ACC112 (cell line): Measurements from ENCODE around the gene DDX31.
A peak's percentile ranks its signal among the peaks of the same experiment; 100 is the strongest.

Experiments used
- H2AFZ ChIP-seq: fragments of 200-600 bp; sonication (generic); one replicate; pipeline ENCODE4 v1.6.0; 2017; ENCODE audit warnings: antibody characterized with exemption, low read length; ENCODE audit not compliant: unreplicated experiment
- H3K27ac ChIP-seq: fragments of 200-600 bp; sonication (generic); 2 replicates; pipeline ENCODE4 v1.5.1; 2014; ENCODE audit warnings: low read depth, mild to moderate bottlenecking, antibody characterized with exemption, low read length, moderate library complexity
- H3K27me3 ChIP-seq: fragments of 200-600 bp; sonication (generic); 2 replicates; pipeline ENCODE4 v1.6.1; 2014; ENCODE audit warnings: mild to moderate bottlenecking, antibody characterized with exemption, low read length, moderate library complexity, mixed read lengths; ENCODE audit not compliant: insufficient read depth
- H3K36me3 ChIP-seq: fragments of 200-600 bp; sonication (generic); 2 replicates; pipeline ENCODE4 v1.6.1; 2016; ENCODE audit warnings: mild to moderate bottlenecking, antibody characterized with exemption, low read length, moderate library complexity, mixed read lengths; ENCODE audit not compliant: insufficient read depth
- H3K4me1 ChIP-seq: fragments of 200-600 bp; sonication (generic); one replicate; pipeline ENCODE4 v1.6.1; 2016; ENCODE audit warnings: low read length, mixed read lengths; ENCODE audit not compliant: insufficient read depth, unreplicated experiment, control insufficient read depth
- H3K4me3 ChIP-seq: fragments of 200-600 bp; sonication (generic); 2 replicates; pipeline ENCODE4 v1.5.1; 2014; ENCODE audit warnings: mild to moderate bottlenecking, low read depth, low read length
- H3K79me2 ChIP-seq: fragments of 200-600 bp; sonication (generic); one replicate; pipeline ENCODE4 v1.6.0; 2016; ENCODE audit warnings: low read length; ENCODE audit not compliant: control insufficient read depth, unreplicated experiment, insufficient read depth

DDX31 gene

DNA sequence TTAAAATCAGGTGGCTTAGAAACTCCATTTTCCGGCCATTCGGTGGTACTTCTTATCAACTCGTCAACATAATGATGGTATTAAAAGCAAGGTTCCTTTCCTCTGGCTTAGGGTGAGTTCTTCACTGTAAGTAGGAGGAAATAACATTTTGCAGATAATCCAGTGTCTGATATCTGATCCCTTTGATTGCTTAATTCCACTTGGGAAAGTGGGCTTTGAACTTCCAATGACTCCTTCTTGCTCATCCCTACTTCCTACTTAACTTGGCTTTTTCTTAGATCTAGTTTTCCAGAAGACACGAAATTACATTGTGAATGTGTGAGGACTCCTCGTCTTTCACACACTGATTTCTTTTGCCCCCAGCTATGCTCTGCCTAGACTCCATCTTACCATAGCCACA is 31.5 kb downstream of the DDX31 start:
- peaks cover 14% of the 10 kb centered on the region for H3K4me1 ChIP-seq
- H3K27me3 ChIP-seq = no peaks in the 10 kb centered on the region
- H3K27ac ChIP-seq = peak overlapping the region; percentile 43; the same call in 1 of the 2 replicates
- H3K4me3 ChIP-seq = no peak overlapping the region
- no peaks in the 10 kb centered on the region for H3K79me2 ChIP-seq
- no peaks in the 10 kb centered on the region for H3K36me3 ChIP-seq
- no peak overlapping the region for H2AFZ ChIP-seq

DNA sequence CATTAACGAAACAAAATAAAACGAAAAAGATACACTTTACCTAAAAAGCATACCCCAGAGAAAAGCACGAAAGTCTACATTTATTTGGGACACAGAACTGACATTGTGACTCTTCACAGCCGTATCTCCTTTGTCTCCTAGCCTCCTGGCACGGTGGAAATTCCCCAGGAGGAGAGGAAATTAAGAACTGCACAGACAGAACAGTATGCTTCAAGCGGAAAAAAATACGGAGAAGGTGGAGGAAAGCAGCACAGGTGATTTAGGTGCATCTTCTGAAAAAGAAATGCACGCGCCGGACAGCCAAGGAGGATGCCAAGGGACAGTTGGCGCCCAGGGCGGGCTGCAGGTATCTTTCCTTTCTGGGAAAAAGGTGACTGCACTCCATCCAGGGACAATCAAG is 32.0 kb downstream of the DDX31 start:
- H3K4me3 ChIP-seq = no peak overlapping the region
- no peaks in the 10 kb centered on the region for H3K79me2 ChIP-seq
- H2AFZ ChIP-seq = no peak overlapping the region
- no peak overlapping the region for H3K27ac ChIP-seq
- no peaks in the 10 kb centered on the region for H3K36me3 ChIP-seq
- H3K27me3 ChIP-seq = no peaks in the 10 kb centered on the region
- H3K4me1 ChIP-seq = peaks cover 14% of the 10 kb centered on the region

GRCh38 chr9:132637351-132637750 is 32.4 kb downstream of the DDX31 start:
- H3K27ac ChIP-seq = no peak overlapping the region
- no peaks in the 10 kb centered on the region for H3K79me2 ChIP-seq
- H3K4me1 ChIP-seq = peaks cover 14% of the 10 kb centered on the region
- H3K36me3 ChIP-seq = no peaks in the 10 kb centered on the region
- H3K27me3 ChIP-seq = no peaks in the 10 kb centered on the region
- no peak overlapping the region for H3K4me3 ChIP-seq
- no peak overlapping the region for H2AFZ ChIP-seq

DNA sequence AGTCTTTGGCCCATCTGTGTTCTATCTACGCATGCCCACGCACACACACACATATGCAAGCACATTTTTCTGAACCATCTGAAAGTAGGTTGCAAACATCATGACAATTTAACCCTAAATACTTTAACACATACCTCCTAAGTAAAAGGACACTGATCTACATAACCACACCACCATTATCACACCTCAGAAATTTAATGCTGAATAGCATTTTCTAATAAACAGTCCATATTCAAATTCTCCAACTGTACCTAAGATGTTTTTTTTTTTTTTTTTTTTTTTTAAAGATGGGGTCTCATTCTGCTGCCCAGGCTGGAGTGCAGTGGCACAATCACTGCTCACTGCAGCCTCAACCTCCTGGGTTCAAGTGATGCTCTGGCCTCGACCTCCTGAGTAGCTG is 35.5 kb downstream of the DDX31 start:
- peaks cover 25% of the 10 kb centered on the region for H3K4me1 ChIP-seq
- H2AFZ ChIP-seq = no peak overlapping the region
- H3K27ac ChIP-seq = no peak overlapping the region
- H3K27me3 ChIP-seq = no peaks in the 10 kb centered on the region
- H3K79me2 ChIP-seq = no peaks in the 10 kb centered on the region
- H3K36me3 ChIP-seq = peaks cover 15% of the 10 kb centered on the region; the same call in 1 of the 2 replicates
- no peak overlapping the region for H3K4me3 ChIP-seq

DNA sequence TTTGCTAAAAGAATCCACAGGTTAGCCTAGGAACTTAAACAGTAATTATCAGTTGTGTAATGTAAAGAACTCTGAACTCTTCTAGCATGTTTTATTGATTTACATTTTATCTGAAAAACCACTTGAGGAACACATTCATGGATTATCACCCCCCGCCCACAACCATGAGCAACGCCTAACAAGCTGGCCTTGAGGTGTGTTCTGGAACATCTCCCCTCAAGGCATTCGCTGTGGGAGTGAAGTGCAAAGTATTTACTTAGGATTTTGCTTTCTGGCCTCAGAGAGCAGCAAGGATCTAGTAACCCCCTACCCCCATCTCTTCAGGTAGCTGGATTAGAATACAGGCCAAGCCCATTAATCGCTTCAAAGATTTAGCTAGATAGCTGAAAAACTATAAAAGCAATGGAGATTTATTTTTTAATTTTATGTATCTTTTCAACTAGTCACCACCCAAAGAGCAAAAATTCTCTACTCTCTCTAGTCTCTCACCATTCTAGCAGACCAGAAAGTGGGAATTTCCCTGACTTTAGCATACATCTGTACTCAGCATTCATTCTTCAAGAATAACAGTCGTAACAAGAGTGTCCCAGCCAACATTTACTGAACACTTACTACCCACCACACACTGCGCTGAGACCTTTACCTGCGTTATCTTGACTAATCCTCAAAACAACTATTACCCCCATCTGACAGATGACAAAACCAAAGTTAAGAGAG is 37.2 kb downstream of the DDX31 start:
- Histone ChIP-seq H3K27me3 (no peaks in the 10 kb centered on the region), H2AFZ (no peak overlapping the region), H3K79me2 (no peaks in the 10 kb centered on the region), H3K36me3 (peaks cover 23% of the 10 kb centered on the region), H3K4me1 (peaks cover 11% of the 10 kb centered on the region), H3K4me3 (no peak overlapping the region), H3K27ac (no peak overlapping the region)

DNA sequence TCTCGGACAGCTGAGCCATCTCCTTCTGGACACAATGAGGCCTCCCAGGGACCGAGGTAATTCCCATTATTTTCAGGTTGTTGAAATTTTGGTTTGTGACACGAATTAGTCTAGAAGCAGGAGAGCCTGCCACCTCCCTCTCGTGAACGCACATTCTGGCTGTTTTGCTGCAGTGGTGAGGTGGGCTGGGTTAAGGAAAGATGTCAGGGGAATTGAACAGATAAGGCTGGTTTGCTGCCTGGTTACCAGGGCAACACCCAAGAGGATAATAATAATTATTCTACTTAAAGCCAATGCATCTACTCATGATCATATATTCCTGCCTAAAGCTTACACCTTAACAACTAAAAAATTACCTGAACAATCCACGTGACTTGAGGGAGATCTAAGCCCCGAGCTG is 38.1 kb downstream of the DDX31 start:
- Histone ChIP-seq H3K27ac (peak overlapping the region; percentile 67; the same call in 1 of the 2 replicates), H3K27me3 (no peaks in the 10 kb centered on the region), H2AFZ (no peak overlapping the region), H3K36me3 (peaks cover 29% of the 10 kb centered on the region), H3K4me3 (no peak overlapping the region; the same call in 1 of the 2 replicates), H3K79me2 (no peaks in the 10 kb centered on the region), H3K4me1 (peaks cover 11% of the 10 kb centered on the region)

- H3K4me1 ChIP-seq = peaks cover 11% of the 10 kb centered on the region
- H3K79me2 ChIP-seq = no peaks in the 10 kb centered on the region
- no peaks in the 10 kb centered on the region for H3K27me3 ChIP-seq
- no peak overlapping the region; the same call in 1 of the 2 replicates for H3K4me3 ChIP-seq
- H3K27ac ChIP-seq = peak overlapping the region; percentile 67; the same call in 1 of the 2 replicates
- peaks cover 30% of the 10 kb centered on the region for H3K36me3 ChIP-seq
- no peak overlapping the region for H2AFZ ChIP-seq
Observed at GRCh38 chr9:132631280-132631679, 38.5 kb downstream of the DDX31 start.

DNA sequence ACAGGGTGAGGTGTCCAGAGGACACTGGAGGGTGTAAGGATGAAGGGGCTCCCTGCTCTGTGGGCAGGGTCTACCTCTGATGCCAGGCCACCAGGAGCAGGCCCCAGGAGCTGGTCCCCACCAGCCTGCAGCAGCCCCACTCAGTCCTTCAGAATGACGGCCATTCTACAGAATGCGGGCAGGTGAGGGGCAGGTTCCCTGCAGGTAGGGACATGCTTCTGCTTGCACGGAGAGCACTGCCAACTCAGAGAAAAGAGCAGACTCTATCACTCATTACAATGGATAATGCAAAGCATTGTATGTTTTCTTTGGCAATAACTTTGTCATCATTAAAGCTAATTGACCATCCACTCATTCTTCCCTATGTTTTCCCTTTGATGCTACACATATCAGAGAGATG is 39.0 kb downstream of the DDX31 start:
- Histone ChIP-seq H3K27me3 (no peaks in the 10 kb centered on the region), H2AFZ (no peak overlapping the region), H3K4me1 (peaks cover 11% of the 10 kb centered on the region), H3K79me2 (no peaks in the 10 kb centered on the region), H3K4me3 (no peak overlapping the region), H3K36me3 (peaks cover 30% of the 10 kb centered on the region), H3K27ac (no peak overlapping the region)

DNA sequence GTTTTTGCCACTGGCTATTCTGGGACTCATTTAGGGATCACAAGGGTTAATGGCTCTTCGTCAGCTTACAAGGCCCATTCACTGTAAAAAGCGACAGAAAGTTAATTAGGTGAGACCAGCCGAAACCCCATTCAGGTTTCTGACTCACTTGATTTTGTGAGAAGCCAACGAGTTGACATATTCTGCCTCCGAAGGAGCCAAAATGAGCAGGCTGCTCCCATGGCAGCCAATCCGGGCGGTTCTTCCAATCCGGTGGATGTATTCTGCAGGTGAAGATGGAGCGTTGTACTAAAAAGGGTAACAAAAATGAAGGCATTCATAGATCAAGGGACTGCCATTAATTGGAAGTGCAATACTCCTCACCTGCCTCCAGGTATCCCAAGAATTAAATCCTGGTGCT is 39.7 kb downstream of the DDX31 start:
- Histone ChIP-seq H3K79me2 (no peaks in the 10 kb centered on the region), H3K27me3 (no peaks in the 10 kb centered on the region), H3K4me3 (no peak overlapping the region), H3K4me1 (peaks cover 11% of the 10 kb centered on the region), H3K27ac (no peak overlapping the region), H2AFZ (no peak overlapping the region), H3K36me3 (peaks cover 30% of the 10 kb centered on the region)

DNA sequence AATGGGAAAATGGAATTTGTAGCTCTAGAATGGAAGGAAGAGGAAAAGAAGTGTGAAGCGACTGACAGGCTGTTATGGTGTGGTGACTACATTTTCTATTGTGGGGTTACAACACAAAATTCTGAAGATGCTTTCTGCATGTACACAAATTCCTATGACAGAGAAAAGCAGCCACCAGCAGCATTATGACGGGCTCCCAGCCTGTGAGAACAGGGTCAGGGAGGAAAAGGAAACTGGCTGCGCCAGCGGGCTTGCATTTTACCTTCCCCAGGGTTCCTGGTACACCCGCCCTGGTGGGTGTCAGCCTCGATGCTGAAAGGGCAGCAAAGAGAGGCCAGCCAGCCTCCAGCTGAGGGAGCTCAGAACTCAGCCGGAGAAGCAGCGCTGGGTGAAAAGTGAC is 41.0 kb downstream of the DDX31 start:
- no peaks in the 10 kb centered on the region for H3K27me3 ChIP-seq
- no peak overlapping the region for H3K4me3 ChIP-seq
- peaks cover 11% of the 10 kb centered on the region for H3K4me1 ChIP-seq
- H3K36me3 ChIP-seq = peaks cover 34% of the 10 kb centered on the region
- no peak overlapping the region for H3K27ac ChIP-seq
- no peaks in the 10 kb centered on the region for H3K79me2 ChIP-seq
- H2AFZ ChIP-seq = no peak overlapping the region

DNA sequence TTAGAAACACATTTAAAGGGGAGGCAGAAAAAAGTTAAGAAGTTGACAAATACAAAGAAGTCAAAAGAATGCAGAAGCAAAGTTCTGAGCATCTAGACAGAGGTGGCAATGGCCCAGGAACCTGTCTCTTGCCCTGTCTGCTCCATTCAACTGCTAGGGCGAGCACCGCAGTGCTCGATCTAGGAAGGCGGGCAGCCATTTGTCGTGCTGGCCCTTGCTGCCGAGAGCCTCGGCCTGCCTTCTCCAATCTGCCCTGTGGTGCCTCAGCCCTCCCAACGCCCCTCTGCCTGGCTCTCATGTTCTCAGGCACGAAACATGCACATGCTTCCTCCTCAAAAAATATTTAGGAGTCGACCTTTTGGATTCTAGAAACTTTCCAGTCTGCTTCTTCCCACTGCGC is 42.2 kb downstream of the DDX31 start:
- Histone ChIP-seq H3K79me2 (no peaks in the 10 kb centered on the region), H2AFZ (no peak overlapping the region), H3K36me3 (peaks cover 34% of the 10 kb centered on the region), H3K4me3 (no peak overlapping the region), H3K27ac (no peak overlapping the region), H3K27me3 (no peaks in the 10 kb centered on the region), H3K4me1 (peaks cover 11% of the 10 kb centered on the region)
